Measurements from ENCODE around the gene MDFIC.
"Not testable (repeated sequence)": the region's sequence is repeated elsewhere in the genome, so short reads cannot be mapped to it uniquely, and the experiment has no call there.

Gene MDFIC

GRCh38 chr7:114922026-114922651 is at the start of gene MDFIC:
TSS of gene MDFIC (plus strand) at chr7:114922094. CDS start at chr7:114923034, 940 bp downstream.
- no peak for DNase-seq

- no peak for DNase-seq
Measured at GRCh38 chr7:114874170-114874569, 47.7 kb upstream of the MDFIC start.

- no peak for DNase-seq
Measured at GRCh38 chr7:114875186-114875585, 46.7 kb upstream of the MDFIC start.

- DNase-seq, result no peak
Measured at GRCh38 chr7:114879554-114879953, 42.3 kb upstream of the MDFIC start.

GRCh38 chr7:114885836-114886235 is 36.1 kb upstream of the MDFIC start:
- no peak for DNase-seq

GRCh38 chr7:114886241-114886640 is 35.7 kb upstream of the MDFIC start:
- DNase-seq, result no peak

- DNase-seq, result not testable (repeated sequence)
Measured at GRCh38 chr7:114889116-114889515, 32.8 kb upstream of the MDFIC start.

- DNase-seq, result no peak
Measured at GRCh38 chr7:114889646-114890285, 32.1 kb upstream of the MDFIC start.

GRCh38 chr7:114890561-114890960 is 31.3 kb upstream of the MDFIC start:
- DNase-seq, result no peak

GRCh38 chr7:114900127-114900526 is 21.8 kb upstream of the MDFIC start:
- no peak for DNase-seq

GRCh38 chr7:114901771-114902170 is 20.1 kb upstream of the MDFIC start:
- DNase-seq, result no peak

GRCh38 chr7:114903131-114903530 is 18.8 kb upstream of the MDFIC start:
- DNase-seq, result no peak

- no peak for DNase-seq
Measured at GRCh38 chr7:114910787-114911186, 11.1 kb upstream of the MDFIC start.

GRCh38 chr7:114911411-114911810 is 10.5 kb upstream of the MDFIC start:
- no peak for DNase-seq

GRCh38 chr7:114916261-114916892 is 5.5 kb upstream of the MDFIC start:
- DNase-seq, result no peak

- no peak for DNase-seq
Measured at GRCh38 chr7:114917211-114917839, 4.6 kb upstream of the MDFIC start.

GRCh38 chr7:114919587-114919986 is 2.3 kb upstream of the MDFIC start:
- no peak for DNase-seq

- no peak for DNase-seq
Measured at GRCh38 chr7:114921631-114922025, 266 bp upstream of the MDFIC start.

- DNase-seq, result no peak
Measured at GRCh38 chr7:114922652-114923402, 933 bp downstream of the MDFIC start.

- DNase-seq, result no peak
Measured at GRCh38 chr7:114923403-114923713, 1.5 kb downstream of the MDFIC start.

GRCh38 chr7:114924038-114924712 is 2.3 kb downstream of the MDFIC start:
- no peak for DNase-seq

- no peak for DNase-seq
Measured at GRCh38 chr7:114925434-114925833, 3.5 kb downstream of the MDFIC start.

- no peak for DNase-seq
Measured at GRCh38 chr7:114928060-114928459, 6.2 kb downstream of the MDFIC start.

Data from NCI-H526 treated with DMSO at 0.1 percent for 48 hours (cell line).